ENCODE measurements around the gene MOV10L1.

DNA sequence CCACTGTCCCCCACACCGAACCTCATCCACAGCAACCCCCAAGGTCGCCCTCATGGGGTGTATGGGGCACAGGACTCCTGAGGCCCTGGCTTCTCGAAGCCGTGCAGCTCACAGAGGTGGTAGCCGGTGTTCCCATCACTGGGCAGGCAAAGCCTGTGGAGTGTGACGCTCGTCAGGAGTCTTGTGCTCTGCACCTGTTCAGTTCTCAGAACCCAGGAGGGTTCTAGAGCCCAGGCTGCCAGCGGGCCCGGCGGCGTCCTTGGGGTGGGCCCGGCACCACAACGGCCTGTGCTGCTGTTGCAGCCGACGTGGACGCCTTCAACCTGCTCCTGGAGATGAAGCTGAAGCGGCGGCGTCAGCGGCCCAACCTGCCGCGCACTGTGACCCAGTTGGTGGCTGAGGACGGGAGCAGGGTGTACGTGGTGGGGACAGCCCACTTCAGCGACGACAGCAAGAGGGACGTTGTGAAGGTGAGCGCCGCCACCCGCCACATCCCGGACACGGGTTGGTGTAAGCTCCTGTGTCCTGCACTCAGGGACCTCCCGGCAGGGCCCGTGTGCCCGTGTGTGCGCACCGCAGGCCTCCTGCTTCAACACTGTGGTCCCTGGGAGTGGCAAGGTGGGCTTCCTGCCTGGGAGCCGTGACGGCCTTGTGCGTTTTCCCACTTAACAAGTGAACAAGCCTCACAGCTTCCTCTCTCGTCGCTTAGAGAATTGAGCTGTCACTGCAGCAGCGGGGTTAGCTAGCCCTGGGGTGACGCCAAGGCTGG is 104.4 kb downstream of the MOV10L1 start:
- TF ChIP-seq, protein P1, sequence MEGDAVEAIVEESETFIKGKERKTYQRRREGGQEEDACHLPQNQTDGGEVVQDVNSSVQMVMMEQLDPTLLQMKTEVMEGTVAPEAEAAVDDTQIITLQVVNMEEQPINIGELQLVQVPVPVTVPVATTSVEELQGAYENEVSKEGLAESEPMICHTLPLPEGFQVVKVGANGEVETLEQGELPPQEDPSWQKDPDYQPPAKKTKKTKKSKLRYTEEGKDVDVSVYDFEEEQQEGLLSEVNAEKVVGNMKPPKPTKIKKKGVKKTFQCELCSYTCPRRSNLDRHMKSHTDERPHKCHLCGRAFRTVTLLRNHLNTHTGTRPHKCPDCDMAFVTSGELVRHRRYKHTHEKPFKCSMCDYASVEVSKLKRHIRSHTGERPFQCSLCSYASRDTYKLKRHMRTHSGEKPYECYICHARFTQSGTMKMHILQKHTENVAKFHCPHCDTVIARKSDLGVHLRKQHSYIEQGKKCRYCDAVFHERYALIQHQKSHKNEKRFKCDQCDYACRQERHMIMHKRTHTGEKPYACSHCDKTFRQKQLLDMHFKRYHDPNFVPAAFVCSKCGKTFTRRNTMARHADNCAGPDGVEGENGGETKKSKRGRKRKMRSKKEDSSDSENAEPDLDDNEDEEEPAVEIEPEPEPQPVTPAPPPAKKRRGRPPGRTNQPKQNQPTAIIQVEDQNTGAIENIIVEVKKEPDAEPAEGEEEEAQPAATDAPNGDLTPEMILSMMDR (IDR thresholded peaks at IDR 0.05; ENCODE audit: low read depth, low read length), result no peak
- no peak for TF ChIP-seq EZH2phosphoT487 (IDR thresholded peaks at IDR 0.05; ENCODE audit: low read depth)
